ENCODE results near the gene GLP1R.

DNA sequence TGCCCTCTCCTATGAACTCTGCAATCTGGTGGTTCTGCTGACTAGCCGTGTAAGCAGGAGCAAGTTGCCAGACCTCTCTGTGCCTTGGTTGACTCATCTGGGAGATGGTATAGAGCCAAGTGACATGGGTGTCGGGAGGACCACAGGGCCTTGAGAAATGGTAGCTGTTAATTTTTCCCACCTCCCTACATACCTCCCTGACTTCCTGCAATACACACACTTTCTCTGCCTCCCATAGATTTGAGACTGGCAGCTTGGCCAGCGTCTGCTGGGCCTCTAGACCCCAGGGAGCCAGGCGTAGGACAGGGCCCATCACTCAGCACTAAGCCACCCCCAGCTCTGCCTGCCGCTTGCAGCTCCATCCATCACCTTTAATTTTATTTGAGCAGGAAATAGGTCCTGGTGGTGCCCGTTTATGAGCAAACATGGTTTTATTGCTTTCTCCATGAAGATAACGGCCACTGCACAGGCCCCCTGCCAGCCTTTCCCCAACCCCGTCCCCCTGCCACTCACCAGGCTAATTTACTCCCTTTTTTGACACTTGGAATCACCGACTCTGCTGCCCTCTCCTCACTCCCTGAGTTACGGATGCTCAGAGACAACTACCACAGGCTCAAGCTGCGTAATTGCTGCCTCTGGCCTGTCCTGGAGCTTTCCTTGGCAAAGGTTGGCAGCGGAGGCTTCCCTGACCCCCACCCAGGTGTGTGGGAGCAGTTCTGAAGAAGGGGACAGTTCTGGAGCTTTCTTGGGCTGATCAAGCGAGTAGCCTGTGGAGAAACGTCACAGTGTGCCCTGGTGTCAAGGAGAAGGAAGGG is 11.1 kb downstream of the GLP1R start:
- TF ChIP-seq CTCF (IDR thresholded peaks at IDR 0.05) (no peak), REST (IDR thresholded peaks at IDR 0.05; ENCODE audit: insufficient read depth in 1 of 2, low read depth in 2 of 2, low read length in 1 of 2) (no peak)

Measured in Panc1 (cell line).